K562 (cell line): ENCODE results near the gene UTS2R. TPM values are rescaled to one million over a fixed set of nuclear protein-coding genes. Genes with fewer than 3 reads are reported as not detected.

Experiments used
- ATAC-seq: fragments of 200-7000 bp; cut with Tn5 transposase; 3 replicates; pipeline ENCODE4 v1.9.1; 2020; ENCODE audit warnings: moderate library complexity
- BruUV-seq: library from RNA; stranded (reverse); fragments of 400-500 nt; replicated peaks from 2 replicates; lab custom pipeline; 2021; lab: Mats Ljungman, UMichigan
- CTCF ChIA-PET: fragments of 300-600 bp; formaldehyde crosslinking; extraction: SDS; loops from one replicate; lab custom pipeline; 2021; ENCODE audit warnings: low intra/inter-chr PET ratio; lab: Yijun Ruan, JAX
- POLR2A ChIA-PET: fragments of 300-600, 350-650 bp; sonication (Branson Sonifier 250); formaldehyde crosslinking; extraction: SDS; loops from one replicate; lab custom pipeline; 2021; ENCODE audit warnings: antibody characterized with exemption, inconsistent platforms; lab: Yijun Ruan, JAX
- DNase-seq, 4 experiments: peaks; one replicate each; pipeline versions ENCODE4 v3.0.0 to v3.0.0-alpha.2; 2011 to 2018; ENCODE audit warnings: low spot score in 3 of 4, mixed read lengths in 3 of 4; ENCODE audit errors: extremely low read depth in 1 of 4
- FAIRE-seq: peaks from 2 replicates; lab custom pipeline; 2011; peaks lifted over from hg19 to GRCh38; lab: Jason Lieb, UNC
- H2AFZ ChIP-seq: 2 replicates; pipeline ENCODE4 v1.6.0; 2011; ENCODE audit warnings: low read depth, low read length, control low read depth, inconsistent platforms
- H3K27ac ChIP-seq: fragments of 200-600 bp; 3 replicates; pipeline ENCODE4 v1.8.0; 2011; ENCODE audit warnings: low read depth, mild to moderate bottlenecking, control low read depth, inconsistent platforms, low read length, moderate library complexity, mixed read lengths; ENCODE audit errors: extremely low read depth
- H3K27me3 ChIP-seq, 2 experiments: fragments of 300-600 bp in 1 of 2; 2 replicates in 1 of 2; 3 replicates in 1 of 2; pipeline versions ENCODE4 v1.6.0 to v1.8.0; 2011; ENCODE audit warnings: inconsistent platforms in 2 of 2, low read length in 2 of 2, mild to moderate bottlenecking in 1 of 2, mixed read lengths in 1 of 2, moderate library complexity in 1 of 2; ENCODE audit not compliant: control insufficient read depth in 2 of 2, insufficient read depth in 2 of 2
- H3K36me3 ChIP-seq: fragments of 300-600 bp; 3 replicates; pipeline ENCODE4 v1.8.0; 2011; ENCODE audit warnings: mild to moderate bottlenecking, low read length, inconsistent platforms; ENCODE audit not compliant: control insufficient read depth, insufficient read depth
- H3K4me1 ChIP-seq, 2 experiments: fragments of 200-600 bp in 1 of 2; replicated peaks in 1 of 2; 2 replicates in 1 of 2; 3 replicates in 1 of 2; pipeline versions ENCODE4 v1.5.1 to v1.8.0; 2011; ENCODE audit warnings: inconsistent platforms in 2 of 2, low read length in 2 of 2, mild to moderate bottlenecking in 1 of 2, mixed read lengths in 1 of 2, moderate library complexity in 1 of 2; ENCODE audit not compliant: control insufficient read depth in 2 of 2, insufficient read depth in 2 of 2
- H3K4me2 ChIP-seq: 2 replicates; pipeline ENCODE4 v1.6.1; 2011; ENCODE audit warnings: low read length, control low read depth, inconsistent platforms, mixed read lengths; ENCODE audit not compliant: insufficient read depth
- H3K4me3 ChIP-seq: fragments of 200-600 bp; sonication (generic), shearing (Covaris generic); 2 replicates; pipeline ENCODE4 v1.5.1; 2016; ENCODE audit warnings: control low read depth, inconsistent platforms
- H3K79me2 ChIP-seq: fragments of 200-600 bp; 3 replicates; pipeline ENCODE4 v1.8.0; 2011; ENCODE audit warnings: low read length, inconsistent platforms; ENCODE audit not compliant: control insufficient read depth, insufficient read depth
- H3K9ac ChIP-seq, 2 experiments: 2 replicates each; pipeline versions ENCODE4 v1.6.0 to v1.6.1; 2011; ENCODE audit warnings: low read depth in 2 of 2, low read length in 2 of 2, control low read depth in 1 of 2, inconsistent platforms in 1 of 2, mild to moderate bottlenecking in 1 of 2, mixed read lengths in 1 of 2; ENCODE audit not compliant: insufficient read depth in 1 of 2
- H3K9me1 ChIP-seq: one replicate; pipeline ENCODE4 v1.6.0; 2011; ENCODE audit warnings: inconsistent platforms, mild to moderate bottlenecking, low read length, moderate library complexity; ENCODE audit not compliant: control insufficient read depth, insufficient read depth
- H3K9me3 ChIP-seq: replicated peaks from 2 replicates; pipeline ENCODE4 v1.5.1; 2011; ENCODE audit warnings: low read depth, low read length, inconsistent platforms; ENCODE audit not compliant: control insufficient read depth, insufficient read depth
- H4K20me1 ChIP-seq: replicated peaks from 2 replicates; pipeline ENCODE4 v1.6.1; 2011; ENCODE audit warnings: low read length, inconsistent platforms, mixed read lengths; ENCODE audit not compliant: control insufficient read depth, insufficient read depth
- EWSR1 ChIP-seq: fragments of 450-650 bp; IDR thresholded peaks from 2 replicates; pipeline ENCODE4 v1.6.1; 2018; ENCODE audit warnings: borderline replicate concordance, mild to moderate bottlenecking, low read depth, moderate library complexity; ENCODE audit not compliant: partially characterized antibody
- HNRNPLL ChIP-seq: fragments of 200-400 bp; formaldehyde crosslinking; IDR thresholded peaks from 2 replicates; pipeline ENCODE4 v1.6.1; 2017; ENCODE audit warnings: low read length, low read depth, mild to moderate bottlenecking; ENCODE audit not compliant: poor library complexity, severe bottlenecking
- ZNF146 ChIP-seq: IDR thresholded peaks from one replicate; pipeline ENCODE4 v1.6.1; 2018; ENCODE audit warnings: missing compliant biosample characterization; ENCODE audit not compliant: unreplicated experiment
- ZNF316 ChIP-seq: fragments of 450-650 bp; IDR thresholded peaks from 2 replicates; pipeline ENCODE4 v1.6.1; 2016
- ZSCAN32 ChIP-seq: fragments of 450-650 bp; formaldehyde crosslinking; IDR thresholded peaks from 2 replicates; pipeline ENCODE4 v1.4.0; 2020; ENCODE audit warnings: mild to moderate bottlenecking, moderate library complexity
- WGBS: fragments of 100-300 bp; shearing (Covaris generic); methylation state at CpG from one replicate; pipeline ENCODE4 v1.1.6; 2016; ENCODE audit warnings: low coverage, mixed read lengths; ENCODE audit not compliant: insufficient coverage; ENCODE audit errors: missing lambda C conversion rate; 5-methylcytosine and 5-hydroxymethylcytosine counted together
- in situ Hi-C: fragments of 300-500 bp; cut with MboI; formaldehyde crosslinking; loops from 4 replicates; pipeline ENCODE4 v1.15.0; 2018; ENCODE audit warnings: inconsistent platforms, mixed read lengths
- intact Hi-C: fragments of 100-400 bp; cut with micrococcal nuclease; formaldehyde crosslinking; loops from 2 replicates; pipeline ENCODE4 v1.14.2; 2022
- polyA plus RNA-seq, 8 experiments: library from polyadenylated mRNA; depleted of rRNA in 4 of 8; stranded (reverse) in 5 of 8; unstranded in 3 of 8; fragments of >200 nt; fragmentation: Nextera tagmentation in 2 of 8; fragmentation: Illumina TruSeq in 1 of 8; extraction: Ambion mirVana in 2 of 8; extraction: Trizol in 1 of 8; gene quantifications; 2 replicates each; pipeline versions ENCODE4 v1.2.1 to v1.2.3, GENCODE V29; 2011 to 2014; ENCODE audit warnings: inconsistent platforms in 1 of 8, missing spikeins in 1 of 8
- total RNA-seq, 7 experiments: library from RNA; depleted of rRNA in 6 of 7; stranded (reverse); fragments of >200 nt in 6 of 7; fragmentation: Illumina TruSeq in 2 of 7; extraction: Trizol in 2 of 7; gene quantifications; 2 replicates each; pipeline versions ENCODE4 v1.2.1 to v1.2.3, GENCODE V29; 2011 to 2021; ENCODE audit warnings: low replicate concordance in 1 of 7
- TF ChIP-seq, protein P1 (sequence below), 3 experiments: fragments of 200-800 bp in 1 of 3; sonication (Bioruptor generic) in 1 of 3; sonication (generic) in 1 of 3; formaldehyde crosslinking in 1 of 3; IDR thresholded peaks; 2 replicates each; pipeline versions ENCODE4 v1.6.1 to v1.8.0; 2016 to 2022; ENCODE audit warnings: mild to moderate bottlenecking in 2 of 3, missing compliant biosample characterization in 2 of 3, missing genetic modification characterization in 2 of 3, missing genetic modification reagents in 1 of 3

Gene UTS2R
- total and polyA plus RNA-seq, 9 of the 15 experiments (the other 6 are each of a cell fraction or from before 2014, with no cell fraction given) = 0.22 TPM; not detected in 8

GRCh38 chr17:82412535-82413520 lies 41.3 kb downstream of the UTS2R start:
- Histone ChIP-seq H3K4me1 (peaks cover 4 to 35% of the 10 kb centered on the region in 2 experiments), H3K9ac (peak overlapping the region in 1 of 2 experiments; percentile 70; a peak in 1 of 4 replicates), H4K20me1 (peaks cover 13% of the 10 kb centered on the region), H3K79me2 (peaks cover 23% of the 10 kb centered on the region), H3K4me2 (no peak overlapping the region), H3K36me3 (peaks cover 14% of the 10 kb centered on the region; the same call in 2 of the 3 replicates), H3K27me3 (no peaks in the 10 kb centered on the region), H3K27ac (no peak overlapping the region), H3K9me1 (peaks cover 5% of the 10 kb centered on the region), H3K4me3 (no peak overlapping the region), H3K9me3 (no peaks in the 10 kb centered on the region), H2AFZ (no peak overlapping the region)
- intact Hi-C loops = loop anchor here (10.0 kb wide), 1 partner anchor 142 kb away; no protein-coding TSS in a partner anchor
- FAIRE-seq = no peak
- WGBS = 80% methylated on average over 19 of the region's 29 CpGs
- TF ChIP-seq HNRNPLL = no peak
- TF ChIP-seq EWSR1 = no peak
- TF ChIP-seq ZSCAN32 (CRISPR knock-in tag) = no peak
- no peak for TF ChIP-seq ZNF146 (CRISPR knock-in tag)
- TF ChIP-seq, protein P1, sequence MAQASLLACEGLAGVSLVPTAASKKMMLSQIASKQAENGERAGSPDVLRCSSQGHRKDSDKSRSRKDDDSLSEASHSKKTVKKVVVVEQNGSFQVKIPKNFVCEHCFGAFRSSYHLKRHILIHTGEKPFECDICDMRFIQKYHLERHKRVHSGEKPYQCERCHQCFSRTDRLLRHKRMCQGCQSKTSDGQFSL (CRISPR knock-in tag; IDR thresholded peaks at IDR 0.05) = no peak
- TF ChIP-seq, protein P1 (tag; IDR thresholded peaks at IDR 0.05) = no peak
- TF ChIP-seq ZNF316 = no peak
- no peak for ATAC-seq
- CTCF ChIA-PET = no interaction called here
- DNase-seq = no peak
- in situ Hi-C loops = no loop called here
- no TSS peak for BruUV-seq
- POLR2A ChIA-PET = interaction anchor here (0.6 to 0.7 kb wide), 2 partner anchors 44 to 57 kb away, joined by 3 to 4 read pairs; no protein-coding TSS in a partner anchor
